Endothelial cell of umbilical vein (primary cell): Measurements from ENCODE around the gene RER1. TPM values are rescaled to one million over a fixed set of nuclear protein-coding genes. Genes with fewer than 3 reads are reported as not detected.

ENCODE experiments used
- BruUV-seq: library from RNA; stranded (reverse); fragments of 400-500 nt; replicated peaks from 2 replicates; lab custom pipeline; 2021; lab: Mats Ljungman, UMichigan
- CTCF ChIA-PET: fragments of 300-600, 350-600 bp; sonication (Branson Sonifier 250); formaldehyde crosslinking; loops from one replicate; lab custom pipeline; 2021; ENCODE audit warnings: antibody characterized with exemption, inconsistent platforms; lab: Charles Lee
- POLR2A ChIA-PET: fragments of 300-600, 350-600 bp; sonication (Branson Sonifier 250); formaldehyde crosslinking; loops from one replicate; lab custom pipeline; 2021; ENCODE audit warnings: antibody characterized with exemption, inconsistent platforms; lab: Charles Lee
- DNase-seq: peaks from one replicate; pipeline ENCODE4 v3.0.0-alpha.2; 2011; ENCODE audit warnings: low read depth, low spot score
- FAIRE-seq: peaks from 2 replicates; lab custom pipeline; 2011; peaks lifted over from hg19 to GRCh38; lab: Jason Lieb, UNC
- H2AFZ ChIP-seq: 2 replicates; pipeline ENCODE4 v1.6.0; 2012; ENCODE audit warnings: low read depth, low read length, control low read depth, inconsistent platforms
- H3K27ac ChIP-seq: 2 replicates; pipeline ENCODE4 v1.5.1; 2011; ENCODE audit warnings: low read depth, mild to moderate bottlenecking, control low read depth, low read length, moderate library complexity; ENCODE audit not compliant: insufficient read depth
- H3K27me3 ChIP-seq, 2 experiments: 2 replicates each; pipeline versions ENCODE4 v1.6.0 to v1.6.1; 2011; ENCODE audit warnings: low read length in 2 of 2, mixed read lengths in 1 of 2; ENCODE audit not compliant: control insufficient read depth in 2 of 2, insufficient read depth in 2 of 2
- H3K36me3 ChIP-seq, 2 experiments: 2 replicates in 1 of 2; 3 replicates in 1 of 2; pipeline ENCODE4 v1.5.1; 2011; ENCODE audit warnings: low read length in 2 of 2, mild to moderate bottlenecking in 1 of 2, moderate library complexity in 1 of 2; ENCODE audit not compliant: control insufficient read depth in 2 of 2, insufficient read depth in 2 of 2; ENCODE audit errors: extremely low read depth in 1 of 2
- H3K4me1 ChIP-seq: 3 replicates; pipeline ENCODE4 v1.5.1; 2011; ENCODE audit warnings: mild to moderate bottlenecking, low read length; ENCODE audit not compliant: control insufficient read depth, insufficient read depth; ENCODE audit errors: extremely low read depth
- H3K4me2 ChIP-seq: 2 replicates; pipeline ENCODE4 v1.6.1; 2011; ENCODE audit warnings: low read length, control low read depth, mixed read lengths; ENCODE audit not compliant: insufficient read depth
- H3K4me3 ChIP-seq, 3 experiments: fragments of 200-600 bp in 1 of 3; sonication (generic), shearing (Covaris generic) in 1 of 3; replicated peaks in 1 of 3; 2 replicates each; pipeline ENCODE4 v1.5.1; 2011 to 2016; ENCODE audit warnings: control low read depth in 3 of 3, low read length in 3 of 3, mild to moderate bottlenecking in 2 of 3, inconsistent platforms in 1 of 3, low read depth in 1 of 3, moderate library complexity in 1 of 3; ENCODE audit not compliant: insufficient read depth in 1 of 3
- H3K79me2 ChIP-seq: 2 replicates; pipeline ENCODE4 v1.6.0; 2012; ENCODE audit warnings: low read length, inconsistent platforms; ENCODE audit not compliant: control insufficient read depth, insufficient read depth
- H3K9ac ChIP-seq: replicated peaks from 2 replicates; pipeline ENCODE3; 2011; ENCODE audit warnings: low read length, control low read depth; ENCODE audit not compliant: insufficient read depth; ENCODE audit errors: extremely low read depth
- H3K9me1 ChIP-seq: replicated peaks from 3 replicates; pipeline ENCODE4 v1.6.0; 2011; ENCODE audit warnings: mild to moderate bottlenecking, low read length; ENCODE audit not compliant: control insufficient read depth, insufficient read depth; ENCODE audit errors: extremely low read depth
- H3K9me3 ChIP-seq: replicated peaks from 2 replicates; pipeline ENCODE4 v1.5.1; 2012; ENCODE audit warnings: low read length, inconsistent platforms; ENCODE audit not compliant: control insufficient read depth, insufficient read depth
- H4K20me1 ChIP-seq: replicated peaks from 2 replicates; pipeline ENCODE3; 2011; ENCODE audit warnings: mild to moderate bottlenecking, low read length; ENCODE audit not compliant: control insufficient read depth, insufficient read depth; ENCODE audit errors: extremely low read depth
- EZH2 ChIP-seq: IDR thresholded peaks from 2 replicates; pipeline ENCODE4 v1.6.1; 2012; ENCODE audit warnings: borderline replicate concordance, low read depth, mild to moderate bottlenecking, moderate library complexity, low read length, inconsistent platforms; ENCODE audit not compliant: severe bottlenecking
- FOS ChIP-seq: IDR thresholded peaks from 2 replicates; pipeline ENCODE4 v1.6.1; 2011; ENCODE audit warnings: mild to moderate bottlenecking, low read length, moderate library complexity, borderline replicate concordance; ENCODE audit not compliant: insufficient read depth
- GATA2 ChIP-seq: IDR thresholded peaks from 2 replicates; pipeline ENCODE4 v1.7.0; 2011; ENCODE audit warnings: low read depth, mild to moderate bottlenecking, moderate library complexity, mixed read lengths, low read length; ENCODE audit not compliant: insufficient read length, insufficient read depth
- JUN ChIP-seq: IDR thresholded peaks from 2 replicates; pipeline ENCODE4 v1.6.1; 2011; ENCODE audit warnings: borderline replicate concordance, low read depth; ENCODE audit not compliant: insufficient read length, insufficient read depth
- MAX ChIP-seq: IDR thresholded peaks from 2 replicates; pipeline ENCODE4 v1.6.1; 2011; ENCODE audit not compliant: insufficient read depth, insufficient read length
- MYC ChIP-seq: IDR thresholded peaks from one replicate; pipeline ENCODE4 v1.6.1; 2011; ENCODE audit warnings: mild to moderate bottlenecking, low read depth, low read length
- POLR2A ChIP-seq: IDR thresholded peaks from 2 replicates; pipeline ENCODE4 v1.6.1; 2012; ENCODE audit warnings: low read depth, mild to moderate bottlenecking, control low read depth, low read length
- POLR2AphosphoS5 ChIP-seq: IDR thresholded peaks from 2 replicates; pipeline ENCODE4 v1.6.1; 2012; ENCODE audit warnings: low read depth, mild to moderate bottlenecking, control low read depth, low read length, moderate library complexity; ENCODE audit not compliant: insufficient read depth
- dilution Hi-C: fragments of 300-500 bp; cut with MboI; formaldehyde crosslinking; loops from one replicate; pipeline ENCODE4 v1.15.0; 2019; ENCODE audit warnings: low sequenced_read_pairs; ENCODE audit not compliant: extremely low pct_ligation_motif_present
- intact Hi-C: fragments of 100-400 bp; cut with micrococcal nuclease; formaldehyde crosslinking; loops from one replicate; pipeline ENCODE4 v1.10.0; 2022
- polyA plus RNA-seq, 4 experiments: library from polyadenylated mRNA; depleted of rRNA in 3 of 4; stranded (reverse) in 3 of 4; unstranded in 1 of 4; fragments of >200 nt; gene quantifications; 2 replicates each; pipeline versions ENCODE4 v1.2.1 to v1.2.3, GENCODE V29; 2011 to 2012; ENCODE audit warnings: missing spikeins in 1 of 4
- total RNA-seq: library from RNA; stranded (reverse); gene quantifications from 2 replicates; pipeline ENCODE4 v1.2.3, GENCODE V29; 2021
- TF ChIP-seq, protein P1 (sequence below), 2 donors: IDR thresholded peaks; 1 replicate in 1 of 2; 2 replicates in 1 of 2; pipeline ENCODE4 v1.5.1; 2011; ENCODE audit warnings: low read length in 2 of 2, mild to moderate bottlenecking in 2 of 2, moderate library complexity in 2 of 2, control low read depth in 1 of 2, inconsistent platforms in 1 of 2, low read depth in 1 of 2; ENCODE audit not compliant: insufficient read depth in 1 of 2; ENCODE audit errors: extremely low read depth in 1 of 2

The RER1 gene
- total and polyA plus RNA-seq, 2 donors (not counting 3 experiments of a cell fraction or from before 2014, with no cell fraction given): 179 to 292 TPM

DNA sequence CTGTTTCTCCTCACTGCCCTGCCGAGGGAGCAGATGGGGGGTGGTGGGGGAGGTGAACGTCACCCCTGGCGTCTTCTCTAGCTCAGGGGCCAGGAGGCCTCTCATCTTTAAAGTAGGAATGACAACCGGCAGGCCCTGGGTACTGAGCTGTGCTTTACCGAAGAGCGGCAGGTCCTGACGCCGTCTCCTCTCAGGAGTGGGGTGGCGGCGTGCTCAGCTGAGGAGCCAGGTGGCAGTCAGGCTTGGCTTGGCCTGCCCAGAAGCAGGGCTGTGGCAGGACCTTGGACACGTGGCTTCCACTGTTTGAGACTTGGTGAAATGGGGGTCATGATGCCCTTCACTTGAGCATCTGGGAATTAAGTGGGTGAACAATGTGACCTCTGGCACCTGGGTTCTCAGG, 3.1 kb downstream of the RER1 start:
- no peak overlapping the region for H3K4me2 ChIP-seq
- no peaks in the 10 kb centered on the region for H4K20me1 ChIP-seq

More for the DNA sequence above, 3.1 kb downstream of the RER1 start:
- no peaks in the 10 kb centered on the region for H3K9me3 ChIP-seq
- no peak for FAIRE-seq
- ChIA-PET CTCF (interaction anchor here (1.0 to 1.1 kb wide), 2 partner anchors 9 to 13 kb away, joined by 3 read pairs; no protein-coding TSS in a partner anchor), POLR2A (no interaction called here)
- dilution Hi-C loops: no loop called here
- no peak overlapping the region for H3K27ac ChIP-seq
- no peak for DNase-seq
- no peak overlapping the region for H3K9ac ChIP-seq
- H3K27me3 ChIP-seq: no peaks in the 10 kb centered on the region
- no peak overlapping the region for H2AFZ ChIP-seq
- no TSS peak for BruUV-seq
- intact Hi-C loops: no loop called here
- H3K9me1 ChIP-seq: no peaks in the 10 kb centered on the region
- H3K36me3 ChIP-seq: peaks cover 11 to 36% of the 10 kb centered on the region in 2 experiments
- peaks cover 39% of the 10 kb centered on the region for H3K79me2 ChIP-seq
- TF ChIP-seq MAX: no peak
- TF ChIP-seq, protein P1, sequence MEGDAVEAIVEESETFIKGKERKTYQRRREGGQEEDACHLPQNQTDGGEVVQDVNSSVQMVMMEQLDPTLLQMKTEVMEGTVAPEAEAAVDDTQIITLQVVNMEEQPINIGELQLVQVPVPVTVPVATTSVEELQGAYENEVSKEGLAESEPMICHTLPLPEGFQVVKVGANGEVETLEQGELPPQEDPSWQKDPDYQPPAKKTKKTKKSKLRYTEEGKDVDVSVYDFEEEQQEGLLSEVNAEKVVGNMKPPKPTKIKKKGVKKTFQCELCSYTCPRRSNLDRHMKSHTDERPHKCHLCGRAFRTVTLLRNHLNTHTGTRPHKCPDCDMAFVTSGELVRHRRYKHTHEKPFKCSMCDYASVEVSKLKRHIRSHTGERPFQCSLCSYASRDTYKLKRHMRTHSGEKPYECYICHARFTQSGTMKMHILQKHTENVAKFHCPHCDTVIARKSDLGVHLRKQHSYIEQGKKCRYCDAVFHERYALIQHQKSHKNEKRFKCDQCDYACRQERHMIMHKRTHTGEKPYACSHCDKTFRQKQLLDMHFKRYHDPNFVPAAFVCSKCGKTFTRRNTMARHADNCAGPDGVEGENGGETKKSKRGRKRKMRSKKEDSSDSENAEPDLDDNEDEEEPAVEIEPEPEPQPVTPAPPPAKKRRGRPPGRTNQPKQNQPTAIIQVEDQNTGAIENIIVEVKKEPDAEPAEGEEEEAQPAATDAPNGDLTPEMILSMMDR (IDR thresholded peaks at IDR 0.05; ENCODE audit: extremely low read depth in 1 of 2, insufficient read depth in 1 of 2, low read depth in 1 of 2, low read length in 2 of 2): no peak
- TF ChIP-seq MYC: no peak
- TF ChIP-seq JUN: no peak
- TF ChIP-seq GATA2: no peak
- no peak for TF ChIP-seq FOS
- TF ChIP-seq EZH2: no peak
- TF ChIP-seq POLR2AphosphoS5: no peak
- no peak for TF ChIP-seq POLR2A
- no peak overlapping the region for H3K4me3 ChIP-seq
- peaks cover 16% of the 10 kb centered on the region for H3K4me1 ChIP-seq
